Progenitor cell of endocrine pancreas (in vitro differentiated cells): ENCODE data around the gene RPS8. TPM values are rescaled to one million over a fixed set of nuclear protein-coding genes. Genes with fewer than 3 reads are reported as not detected.
"Not testable (repeated sequence)": the region's sequence is repeated elsewhere in the genome, so short reads cannot be mapped to it uniquely, and the experiment has no call there.

Experiments
- DNase-seq: peaks from one replicate; pipeline ENCODE4 v3.0.0; 2021; ENCODE audit warnings: low spot score; ENCODE audit not compliant: unreplicated experiment
- H3K27ac Mint-ChIP-seq: 2 replicates; pipeline ENCODE4 v1.8.0; 2021; ENCODE audit warnings: mild to moderate bottlenecking, moderate library complexity, mixed read lengths
- H3K27me3 Mint-ChIP-seq: 2 replicates; pipeline ENCODE4 v1.8.0; 2021; ENCODE audit warnings: mixed read lengths
- H3K36me3 Mint-ChIP-seq: 2 replicates; pipeline ENCODE4 v1.8.0; 2022; ENCODE audit warnings: mixed read lengths; ENCODE audit not compliant: insufficient read depth
- H3K4me1 Mint-ChIP-seq: 2 replicates; pipeline ENCODE4 v1.8.0; 2021; ENCODE audit warnings: low read depth, mixed read lengths
- H3K4me3 Mint-ChIP-seq: 2 replicates; pipeline ENCODE4 v1.8.0; 2021; ENCODE audit warnings: low read depth, mild to moderate bottlenecking, moderate library complexity, mixed read lengths
- H3K9me3 Mint-ChIP-seq: 2 replicates; pipeline ENCODE4 v1.8.0; 2021; ENCODE audit warnings: low read depth, mixed read lengths
- CTCF ChIP-seq: fragments of 200-600 bp; sonication (generic); IDR thresholded peaks from one replicate; pipeline ENCODE4 v1.5.0; 2021; ENCODE audit warnings: antibody characterized with exemption, mild to moderate bottlenecking; ENCODE audit not compliant: unreplicated experiment
- long read RNA-seq: library from polyadenylated mRNA; unstranded; transcript quantifications from one replicate; pipeline ENCODE4 v2.0.0, GENCODE V29; 2020
- total RNA-seq: library from RNA; stranded (reverse); gene quantifications from 2 replicates; pipeline ENCODE4 v1.2.1, GENCODE V29; 2021

Gene RPS8
- 1,808 and 1,842 TPM in 2 replicates for total RNA-seq
- long read RNA-seq, transcript RPS8-207 (5 exons, 1,115 nt): minor isoform, 21 of 374 reads
- long read RNA-seq, transcript RPS8-202 (6 exons, 881 nt): major isoform, 256 of 374 reads
- long read RNA-seq, partial matches to known transcripts: 82 of 374 reads
- long read RNA-seq, other reads (novel, unspliced or antisense): 11 of 374 reads

GRCh38 chr1:44775078-44775929 is at the start of gene RPS8:
Gene RPS8 (plus strand): TSS chr1:44775540. CDS start chr1:44775597, 57 bp downstream.
- TF ChIP-seq CTCF: no peak
- H3K4me1 Mint-ChIP-seq: peaks cover 18% of the 10 kb centered on the region
- peaks cover 22% of the 10 kb centered on the region for H3K36me3 Mint-ChIP-seq
- H3K27ac Mint-ChIP-seq: peak within 1 kb of the TSS; percentile 98
- peak; percentile 72 for DNase-seq
- H3K27me3 Mint-ChIP-seq: no peaks in the 10 kb centered on the region
- no peaks in the 10 kb centered on the region for H3K9me3 Mint-ChIP-seq
- peak within 1 kb of the TSS; percentile 94 for H3K4me3 Mint-ChIP-seq

GRCh38 chr1:44730741-44731512 is 44.4 kb upstream of the RPS8 start, which contains the start of gene RNU5D-1:
Gene RNU5D-1 (minus strand): TSS chr1:44731170.
- peak within 1 kb of the TSS; percentile 100 for H3K27ac Mint-ChIP-seq
- peak; percentile 60 for DNase-seq
- H3K4me1 Mint-ChIP-seq: peaks cover 5% of the 10 kb centered on the region
- peak within 1 kb of the TSS; percentile 63 for H3K4me3 Mint-ChIP-seq
- peaks cover 6% of the 10 kb centered on the region for H3K9me3 Mint-ChIP-seq
- H3K36me3 Mint-ChIP-seq: no peaks in the 10 kb centered on the region
- H3K27me3 Mint-ChIP-seq: no peaks in the 10 kb centered on the region
- peak; percentile 74 for TF ChIP-seq CTCF

- peaks cover 6% of the 10 kb centered on the region for H3K9me3 Mint-ChIP-seq
- H3K27ac Mint-ChIP-seq: no peak overlapping the region
- no peak overlapping the region for H3K4me3 Mint-ChIP-seq
- TF ChIP-seq CTCF: no peak
- H3K27me3 Mint-ChIP-seq: no peaks in the 10 kb centered on the region
- no peaks in the 10 kb centered on the region for H3K36me3 Mint-ChIP-seq
- no peak for DNase-seq
- H3K4me1 Mint-ChIP-seq: peaks cover 5% of the 10 kb centered on the region
Measured at GRCh38 chr1:44733365-44733764, 42.0 kb upstream of the RPS8 start.

GRCh38 chr1:44733784-44734183 is 41.6 kb upstream of the RPS8 start:
- TF ChIP-seq CTCF: no peak
- DNase-seq: no peak
- H3K27ac Mint-ChIP-seq: no peak overlapping the region
- H3K4me1 Mint-ChIP-seq: peaks cover 5% of the 10 kb centered on the region
- no peak overlapping the region for H3K4me3 Mint-ChIP-seq
- H3K27me3 Mint-ChIP-seq: no peaks in the 10 kb centered on the region
- peaks cover 6% of the 10 kb centered on the region for H3K9me3 Mint-ChIP-seq
- H3K36me3 Mint-ChIP-seq: no peaks in the 10 kb centered on the region

GRCh38 chr1:44735992-44736391 is 39.3 kb upstream of the RPS8 start:
- DNase-seq: no peak
- no peak overlapping the region for H3K27ac Mint-ChIP-seq
- peaks cover 4% of the 10 kb centered on the region for H3K36me3 Mint-ChIP-seq
- no peak overlapping the region for H3K4me3 Mint-ChIP-seq
- no peak for TF ChIP-seq CTCF
- H3K9me3 Mint-ChIP-seq: peaks cover 3% of the 10 kb centered on the region
- peaks cover 9% of the 10 kb centered on the region for H3K4me1 Mint-ChIP-seq
- no peaks in the 10 kb centered on the region for H3K27me3 Mint-ChIP-seq

- H3K27me3 Mint-ChIP-seq, H3K36me3 Mint-ChIP-seq, H3K4me1 Mint-ChIP-seq, DNase-seq, H3K9me3 Mint-ChIP-seq: not testable (repeated sequence)
- peak overlapping the region; percentile 98 for H3K27ac Mint-ChIP-seq
- H3K4me3 Mint-ChIP-seq: peak overlapping the region; percentile 95
Measured at GRCh38 chr1:44738953-44739306, 36.4 kb upstream of the RPS8 start.
